IMR-90 (cell line): ENCODE data around the gene UBE2V1. TPM values are rescaled to one million over a fixed set of nuclear protein-coding genes. Genes with fewer than 3 reads are reported as not detected.

ENCODE experiments used
- ATAC-seq: fragments of 200-7000 bp; cut with Tn5 transposase; 2 replicates; pipeline ENCODE4 v1.9.1; 2020; ENCODE audit warnings: low read depth, mild to moderate bottlenecking, moderate library complexity
- BruUV-seq: library from RNA; stranded (reverse); fragments of 400-500 nt; replicated peaks from 2 replicates; lab custom pipeline; 2021; lab: Mats Ljungman, UMichigan
- CTCF ChIA-PET: fragments of 300-600 bp; formaldehyde crosslinking; extraction: SDS; loops from one replicate; lab custom pipeline; 2021; ENCODE audit warnings: antibody characterized with exemption; lab: Yijun Ruan, JAX
- POLR2A ChIA-PET: fragments of 300-600 bp; sonication (Branson Sonifier 250); formaldehyde crosslinking; loops from one replicate; lab custom pipeline; 2022; ENCODE audit warnings: antibody characterized with exemption; ENCODE audit not compliant: unreplicated experiment; lab: Charles Lee
- DNase-seq: peaks from one replicate; pipeline ENCODE4 v3.0.0; 2013
- H2AFZ ChIP-seq: replicated peaks from 2 replicates; pipeline ENCODE3; 2013; ENCODE audit warnings: low read length, mild to moderate bottlenecking; ENCODE audit not compliant: poor library complexity
- H2AK5ac ChIP-seq: 2 replicates; pipeline ENCODE4 v1.6.1; 2013; ENCODE audit warnings: low read depth, low read length, inconsistent platforms
- H2AK9ac ChIP-seq: replicated peaks from 2 replicates; pipeline ENCODE3; 2013; ENCODE audit warnings: mild to moderate bottlenecking, low read depth, low read length, moderate library complexity; ENCODE audit not compliant: poor library complexity
- H2BK120ac ChIP-seq: 2 replicates; pipeline ENCODE4 v1.6.1; 2013; ENCODE audit warnings: low read depth, low read length, inconsistent platforms
- H2BK15ac ChIP-seq: 3 replicates; pipeline ENCODE4 v1.6.1; 2013; ENCODE audit warnings: low read depth, low read length, inconsistent platforms
- H2BK20ac ChIP-seq: 2 replicates; pipeline ENCODE4 v1.6.1; 2013; ENCODE audit warnings: low read depth, mild to moderate bottlenecking, inconsistent platforms, low read length, moderate library complexity
- H2BK5ac ChIP-seq: 2 replicates; pipeline ENCODE4 v1.6.1; 2013; ENCODE audit warnings: mild to moderate bottlenecking, low read depth, low read length, inconsistent platforms; ENCODE audit not compliant: poor library complexity, severe bottlenecking
- H3K14ac ChIP-seq: replicated peaks from 2 replicates; pipeline ENCODE4 v1.6.1; 2013; ENCODE audit warnings: low read depth, low read length, inconsistent platforms
- H3K18ac ChIP-seq: 2 replicates; pipeline ENCODE4 v1.6.1; 2013; ENCODE audit warnings: low read depth, low read length, control low read depth
- H3K23ac ChIP-seq: 2 replicates; pipeline ENCODE4 v1.6.1; 2013; ENCODE audit warnings: low read depth, low read length, inconsistent platforms
- H3K27ac ChIP-seq: 2 replicates; pipeline ENCODE4 v1.5.1; 2013; ENCODE audit warnings: mild to moderate bottlenecking, control low read depth, low read length; ENCODE audit not compliant: insufficient read depth
- H3K27me3 ChIP-seq: 2 replicates; pipeline ENCODE4 v1.6.1; 2013; ENCODE audit warnings: low read length; ENCODE audit not compliant: control insufficient read depth, insufficient read depth
- H3K36me3 ChIP-seq: 2 replicates; pipeline ENCODE4 v1.6.1; 2013; ENCODE audit warnings: low read length, mixed read lengths; ENCODE audit not compliant: control insufficient read depth, insufficient read depth
- H3K4ac ChIP-seq: 2 replicates; pipeline ENCODE4 v1.6.1; 2013; ENCODE audit warnings: low read depth, low read length, inconsistent platforms
- H3K4me1 ChIP-seq: 2 replicates; pipeline ENCODE4 v1.6.1; 2013; ENCODE audit warnings: low read length, mixed read lengths; ENCODE audit not compliant: control insufficient read depth, insufficient read depth
- H3K4me2 ChIP-seq: 2 replicates; pipeline ENCODE4 v1.6.1; 2013; ENCODE audit warnings: low read depth, mild to moderate bottlenecking, control low read depth, low read length, moderate library complexity
- H3K4me3 ChIP-seq: 2 replicates; pipeline ENCODE4 v1.5.1; 2013; ENCODE audit warnings: low read depth, mild to moderate bottlenecking, control low read depth, low read length, moderate library complexity; ENCODE audit not compliant: insufficient read depth
- H3K56ac ChIP-seq: 2 replicates; pipeline ENCODE4 v1.6.1; 2013; ENCODE audit warnings: low read length, inconsistent platforms; ENCODE audit not compliant: insufficient read depth; ENCODE audit errors: extremely low read depth
- H3K79me1 ChIP-seq, 2 experiments: 2 replicates each; pipeline ENCODE4 v1.6.1; 2013; ENCODE audit warnings: low read length in 2 of 2, inconsistent platforms in 1 of 2, low read depth in 1 of 2
- H3K9ac ChIP-seq: 2 replicates; pipeline ENCODE4 v1.6.1; 2013; ENCODE audit warnings: low read depth, low read length, control low read depth
- H3K9me1 ChIP-seq: 2 replicates; pipeline ENCODE4 v1.6.1; 2013; ENCODE audit warnings: low read length, inconsistent platforms; ENCODE audit not compliant: insufficient read depth
- H3K9me3 ChIP-seq: 2 replicates; pipeline ENCODE4 v1.6.1; 2013; ENCODE audit warnings: low read length; ENCODE audit not compliant: control insufficient read depth, insufficient read depth
- H4K20me1 ChIP-seq: 2 replicates; pipeline ENCODE4 v1.6.1; 2013; ENCODE audit warnings: low read length, inconsistent platforms; ENCODE audit not compliant: insufficient read depth
- H4K5ac ChIP-seq: 2 replicates; pipeline ENCODE4 v1.6.1; 2013; ENCODE audit warnings: mild to moderate bottlenecking, low read depth, low read length, control low read depth
- H4K8ac ChIP-seq, 2 experiments: 2 replicates each; pipeline ENCODE4 v1.6.1; 2013; ENCODE audit warnings: low read depth in 2 of 2, low read length in 2 of 2, control low read depth in 1 of 2, inconsistent platforms in 1 of 2
- H4K91ac ChIP-seq: 2 replicates; pipeline ENCODE4 v1.6.1; 2013; ENCODE audit warnings: low read depth, low read length, inconsistent platforms; ENCODE audit not compliant: insufficient read depth
- MAZ ChIP-seq: IDR thresholded peaks from 2 replicates; pipeline ENCODE4 v1.6.1; 2012; ENCODE audit warnings: low read depth, mild to moderate bottlenecking, low read length, improper control_type of control experiment, moderate library complexity, borderline replicate concordance
- RAD21 ChIP-seq: IDR thresholded peaks from 2 replicates; pipeline ENCODE4 v1.6.1; 2012; ENCODE audit warnings: low read length, improper control_type of control experiment
- SMC3 ChIP-seq: fragments of 150-350 bp; IDR thresholded peaks from 2 replicates; pipeline ENCODE4 v1.6.1; 2016; ENCODE audit warnings: low read depth, mild to moderate bottlenecking, antibody characterized with exemption, low read length, moderate library complexity
- WGBS, 2 experiments: methylation state at CpG; one replicate each; pipeline versions ENCODE4 v1.1.5 to v1.1.7; 2013; ENCODE audit warnings: missing lambda C conversion rate in 2 of 2; ENCODE audit not compliant: insufficient read length in 1 of 2; ENCODE audit errors: extremely low coverage in 2 of 2; 5-methylcytosine and 5-hydroxymethylcytosine counted together
- dilution Hi-C: fragments of 300-500 bp; cut with HindIII; formaldehyde crosslinking; loops from one replicate; pipeline ENCODE4 v1.14.3; 2018; ENCODE audit warnings: low sequenced_read_pairs; ENCODE audit not compliant: unreplicated experiment
- in situ Hi-C: fragments of 300-500 bp; cut with MboI; formaldehyde crosslinking; loops from 3 replicates; pipeline ENCODE4 v1.14.3; 2019; ENCODE audit warnings: low sequenced_read_pairs, inconsistent platforms, mixed read lengths
- intact Hi-C: fragments of 100-400 bp; cut with micrococcal nuclease; formaldehyde crosslinking; loops from 2 replicates; pipeline ENCODE4 v1.10.0; 2022
- polyA plus RNA-seq, 3 experiments: library from polyadenylated mRNA; depleted of rRNA; stranded (reverse); fragments of >200 nt; gene quantifications; 2 replicates each; pipeline ENCODE4 v1.2.3, GENCODE V29; 2012; ENCODE audit warnings: low replicate concordance in 1 of 3
- total RNA-seq: library from RNA; depleted of rRNA; stranded (reverse); fragments of >200 nt; gene quantifications from 2 replicates; pipeline ENCODE4 v1.2.3, GENCODE V29; 2012
- TF ChIP-seq, protein P1 (sequence below): fragments of 150-350 bp; IDR thresholded peaks from 2 replicates; pipeline ENCODE4 v1.6.1; 2016; ENCODE audit warnings: low read depth, mild to moderate bottlenecking, low read length, moderate library complexity, borderline replicate concordance
- TF ChIP-seq, protein P2 (sequence below): conservative IDR thresholded peaks from 2 replicates; pipeline ENCODE4 v1.5.1; 2012; ENCODE audit warnings: mild to moderate bottlenecking, low read depth, low read length, improper control_type of control experiment

UBE2V1 gene
- total and polyA plus RNA-seq, 2 of the 4 experiments (the other 2 are of a cell fraction) = 20.1 to 138 TPM

DNA sequence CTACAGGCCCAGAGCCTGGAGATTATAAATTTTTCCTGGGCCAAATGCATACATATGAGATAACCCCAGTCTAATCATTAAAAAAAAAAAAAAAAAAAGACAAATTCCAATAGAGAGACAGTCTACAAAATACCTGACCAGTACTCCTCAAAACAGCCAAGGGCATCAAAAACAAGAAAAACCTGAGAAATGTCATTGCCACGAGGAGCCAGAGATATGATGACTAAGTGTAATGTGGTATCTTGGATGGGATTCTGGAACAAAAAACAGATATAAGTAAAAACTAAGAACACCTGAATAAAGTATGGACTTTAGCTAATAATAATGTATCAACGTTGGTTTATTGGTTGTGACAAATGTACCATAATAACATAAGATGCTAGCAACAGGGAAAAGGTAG, 24.9 kb downstream of the UBE2V1 start:
- no peak overlapping the region for H3K27ac ChIP-seq
- DNase-seq (no peak), ATAC-seq (no peak)
- H3K9me1 ChIP-seq = peaks cover 11% of the 10 kb centered on the region; the same call in 1 of the 2 replicates
- no peaks in the 10 kb centered on the region for H3K9me3 ChIP-seq
- peaks cover 74% of the 10 kb centered on the region for H4K20me1 ChIP-seq
- CTCF ChIA-PET = interaction anchor here (1.2 kb wide), 1 partner anchor 23 kb away, joined by 4 read pairs; no protein-coding TSS in a partner anchor
- H3K14ac ChIP-seq = no peak overlapping the region
- POLR2A ChIA-PET = no interaction called here
- BruUV-seq = no TSS peak
- no peak overlapping the region for H2BK20ac ChIP-seq
- no peak overlapping the region for H4K8ac ChIP-seq
- no peak overlapping the region for H3K9ac ChIP-seq
- no peak overlapping the region for H3K23ac ChIP-seq
- WGBS, 2 experiments = no CpG with 5 or more reads among the region's 2 CpGs
- no peak overlapping the region for H2BK15ac ChIP-seq
- no peak overlapping the region for H4K91ac ChIP-seq
- H3K36me3 ChIP-seq = peaks cover 22% of the 10 kb centered on the region
- H3K4me1 ChIP-seq = peaks cover 21% of the 10 kb centered on the region
- H2BK5ac ChIP-seq = no peak overlapping the region
- no peak overlapping the region for H2AFZ ChIP-seq
- intact Hi-C loops = loop anchor here (5.0 kb wide), 1 partner anchor 79 kb away; no protein-coding TSS in a partner anchor
- no peaks in the 10 kb centered on the region for H3K27me3 ChIP-seq
- TF ChIP-seq, protein P1, sequence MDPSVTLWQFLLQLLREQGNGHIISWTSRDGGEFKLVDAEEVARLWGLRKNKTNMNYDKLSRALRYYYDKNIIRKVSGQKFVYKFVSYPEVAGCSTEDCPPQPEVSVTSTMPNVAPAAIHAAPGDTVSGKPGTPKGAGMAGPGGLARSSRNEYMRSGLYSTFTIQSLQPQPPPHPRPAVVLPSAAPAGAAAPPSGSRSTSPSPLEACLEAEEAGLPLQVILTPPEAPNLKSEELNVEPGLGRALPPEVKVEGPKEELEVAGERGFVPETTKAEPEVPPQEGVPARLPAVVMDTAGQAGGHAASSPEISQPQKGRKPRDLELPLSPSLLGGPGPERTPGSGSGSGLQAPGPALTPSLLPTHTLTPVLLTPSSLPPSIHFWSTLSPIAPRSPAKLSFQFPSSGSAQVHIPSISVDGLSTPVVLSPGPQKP = no peak
- TF ChIP-seq RAD21 (no peak), SMC3 (no peak), MAZ (no peak)
- TF ChIP-seq, protein P2, sequence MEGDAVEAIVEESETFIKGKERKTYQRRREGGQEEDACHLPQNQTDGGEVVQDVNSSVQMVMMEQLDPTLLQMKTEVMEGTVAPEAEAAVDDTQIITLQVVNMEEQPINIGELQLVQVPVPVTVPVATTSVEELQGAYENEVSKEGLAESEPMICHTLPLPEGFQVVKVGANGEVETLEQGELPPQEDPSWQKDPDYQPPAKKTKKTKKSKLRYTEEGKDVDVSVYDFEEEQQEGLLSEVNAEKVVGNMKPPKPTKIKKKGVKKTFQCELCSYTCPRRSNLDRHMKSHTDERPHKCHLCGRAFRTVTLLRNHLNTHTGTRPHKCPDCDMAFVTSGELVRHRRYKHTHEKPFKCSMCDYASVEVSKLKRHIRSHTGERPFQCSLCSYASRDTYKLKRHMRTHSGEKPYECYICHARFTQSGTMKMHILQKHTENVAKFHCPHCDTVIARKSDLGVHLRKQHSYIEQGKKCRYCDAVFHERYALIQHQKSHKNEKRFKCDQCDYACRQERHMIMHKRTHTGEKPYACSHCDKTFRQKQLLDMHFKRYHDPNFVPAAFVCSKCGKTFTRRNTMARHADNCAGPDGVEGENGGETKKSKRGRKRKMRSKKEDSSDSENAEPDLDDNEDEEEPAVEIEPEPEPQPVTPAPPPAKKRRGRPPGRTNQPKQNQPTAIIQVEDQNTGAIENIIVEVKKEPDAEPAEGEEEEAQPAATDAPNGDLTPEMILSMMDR = no peak
- no peak overlapping the region for H3K4ac ChIP-seq
- no peak overlapping the region for H2AK5ac ChIP-seq
- H4K5ac ChIP-seq = no peak overlapping the region
- H3K18ac ChIP-seq = no peak overlapping the region
- H2BK120ac ChIP-seq = no peak overlapping the region
- in situ Hi-C loops = loop anchor here (25.0 kb wide), 1 partner anchor 476 kb away; no protein-coding TSS in a partner anchor
- dilution Hi-C loops = no loop called here
- H3K56ac ChIP-seq = no peak overlapping the region
- no peak overlapping the region for H3K4me3 ChIP-seq
- peaks cover 29 to 88% of the 10 kb centered on the region in 2 experiments for H3K79me1 ChIP-seq
- no peak overlapping the region for H3K4me2 ChIP-seq
- no peak overlapping the region for H2AK9ac ChIP-seq
